ENCODE results near the gene CDCA4. TPM values are rescaled to one million over a fixed set of nuclear protein-coding genes. Genes with fewer than 3 reads are reported as not detected.

Gene CDCA4
- total RNA-seq, 2 experiments from 2014 or later = 59.4 to 63.5 TPM

GRCh38 chr14:104976198-104977007 is 44.5 kb downstream of the CDCA4 start:
- peak; percentile 98 for TF ChIP-seq CTCF (IDR thresholded peaks at IDR 0.05)
- Mint-ChIP-seq H3K27ac (no peak overlapping the region), H3K36me3 (ENCODE audit: low read depth) (no peaks in the 10 kb centered on the region), H3K4me1 (ENCODE audit: low read depth) (peaks cover 11% of the 10 kb centered on the region), H3K27me3 (peaks cover 26% of the 10 kb centered on the region), H3K4me3 (no peak overlapping the region), H3K9me3 (no peaks in the 10 kb centered on the region)
- ChIA-PET POLR2A (interaction anchor here (0.6 to 1.3 kb wide), 3 partner anchors 70 to 72 kb away, joined by 3 read pairs; no protein-coding TSS in a partner anchor), CTCF (interaction anchor here (0.8 to 4.7 kb wide), 19 partner anchors 8 to 375 kb away, joined by 3 to 87 read pairs (median 4); partner anchors contain the start of genes CDCA4 and CLBA1)
- DNase-seq = peak; percentile 87
- intact Hi-C loops (cut with micrococcal nuclease) = loop anchor here (1.0 kb wide), 1 partner anchor 69 kb away; no protein-coding TSS in a partner anchor
- ATAC-seq = peak; percentile 85

- no peak for TF ChIP-seq CTCF (IDR thresholded peaks at IDR 0.05)
- CTCF ChIA-PET = interaction anchor here (0.7 to 4.7 kb wide), 26 partner anchors 8 to 376 kb away, joined by 3 to 87 read pairs (median 4); partner anchors contain the start of genes CDCA4, CLBA1 and JAG2
- no peak overlapping the region for H3K27ac Mint-ChIP-seq
- ATAC-seq = peak; percentile 35
- no peak overlapping the region for H3K4me3 Mint-ChIP-seq
- intact Hi-C loops (cut with micrococcal nuclease) = loop anchor here (1.0 kb wide), 1 partner anchor 70 kb away; no protein-coding TSS in a partner anchor
- peak; percentile 52 for DNase-seq
- H3K4me1 Mint-ChIP-seq (ENCODE audit: low read depth) = peaks cover 11% of the 10 kb centered on the region
- POLR2A ChIA-PET = interaction anchor here (0.7 to 1.3 kb wide), 2 partner anchors 70 to 72 kb away, joined by 3 read pairs; no protein-coding TSS in a partner anchor
- H3K27me3 Mint-ChIP-seq = peaks cover 26% of the 10 kb centered on the region
- no peaks in the 10 kb centered on the region for H3K36me3 Mint-ChIP-seq (ENCODE audit: low read depth)
- H3K9me3 Mint-ChIP-seq = no peaks in the 10 kb centered on the region
Observed at GRCh38 chr14:104975481-104976197, 45.2 kb downstream of the CDCA4 start.

- intact Hi-C loops (cut with micrococcal nuclease) = no loop called here
- Mint-ChIP-seq H3K4me1 (ENCODE audit: low read depth) (peaks cover 11% of the 10 kb centered on the region), H3K27ac (no peak overlapping the region), H3K9me3 (no peaks in the 10 kb centered on the region), H3K4me3 (no peak overlapping the region), H3K27me3 (peaks cover 26% of the 10 kb centered on the region), H3K36me3 (ENCODE audit: low read depth) (no peaks in the 10 kb centered on the region)
- ATAC-seq (no peak), DNase-seq (no peak)
- TF ChIP-seq CTCF (IDR thresholded peaks at IDR 0.05) = no peak
- ChIA-PET POLR2A (interaction anchor here (1.3 kb wide), 1 partner anchor 73 kb away, joined by 3 read pairs; no protein-coding TSS in a partner anchor), CTCF (interaction anchor here (0.7 to 4.7 kb wide), 21 partner anchors 10 to 377 kb away, joined by 3 to 87 read pairs (median 4); partner anchors contain the start of genes CDCA4, CLBA1 and JAG2)
Observed at GRCh38 chr14:104974665-104975390, 46.1 kb downstream of the CDCA4 start.

GRCh38 chr14:104974146-104974541 is 46.7 kb downstream of the CDCA4 start:
- TF ChIP-seq CTCF (IDR thresholded peaks at IDR 0.05) = no peak
- no peak overlapping the region for H3K27ac Mint-ChIP-seq
- H3K36me3 Mint-ChIP-seq (ENCODE audit: low read depth) = no peaks in the 10 kb centered on the region
- no peak for ATAC-seq
- no peak for DNase-seq
- ChIA-PET CTCF (interaction anchor here (1.2 to 4.7 kb wide), 5 partner anchors 11 to 113 kb away, joined by 3 to 87 read pairs (median 16); no protein-coding TSS in a partner anchor), POLR2A (interaction anchor here (1.1 to 1.4 kb wide), 2 partner anchors 72 to 73 kb away, joined by 3 to 4 read pairs; no protein-coding TSS in a partner anchor)
- no peak overlapping the region for H3K4me3 Mint-ChIP-seq
- no peaks in the 10 kb centered on the region for H3K9me3 Mint-ChIP-seq
- intact Hi-C loops (cut with micrococcal nuclease) = no loop called here
- peaks cover 22% of the 10 kb centered on the region for H3K27me3 Mint-ChIP-seq
- H3K4me1 Mint-ChIP-seq (ENCODE audit: low read depth) = peaks cover 11% of the 10 kb centered on the region
